Naive thymus-derived CD4-positive, alpha-beta T cell (primary cell): ENCODE measurements around the gene LRRC36. TPM values are rescaled to one million over a fixed set of nuclear protein-coding genes. Genes with fewer than 3 reads are reported as not detected.
"Not testable (repeated sequence)": the region's sequence is repeated elsewhere in the genome, so short reads cannot be mapped to it uniquely, and the experiment has no call there.

Experiments
- ATAC-seq: fragments of 150-1000 bp; cut with Tn5 transposase; 2 replicates; pipeline ENCODE4 v1.10.0; 2021; ENCODE audit warnings: mild to moderate bottlenecking, moderate library complexity
- CTCF ChIA-PET: fragments of 350-600 bp; sonication (Branson Sonifier 250); formaldehyde crosslinking; loops from one replicate; lab custom pipeline; 2021; ENCODE audit warnings: antibody characterized with exemption; lab: Charles Lee
- POLR2A ChIA-PET: fragments of 350-600 bp; sonication (Branson Sonifier 250); formaldehyde crosslinking; loops from one replicate; lab custom pipeline; 2021; ENCODE audit warnings: antibody characterized with exemption, inconsistent platforms; lab: Charles Lee
- DNase-seq, 9 donors: peaks; one replicate each; pipeline versions ENCODE4 v3.0.0 to v3.0.0-alpha.2; 2020 to 2022; ENCODE audit warnings: mixed read lengths in 1 of 9
- H3K27ac ChIP-seq: one replicate; pipeline ENCODE4 v1.7.0; 2013; ENCODE audit warnings: mild to moderate bottlenecking, low read depth, low read length, moderate library complexity
- H3K27me3 ChIP-seq, 2 donors: one replicate each; pipeline ENCODE4 v1.7.0; 2013; ENCODE audit warnings: low read length in 2 of 2, mild to moderate bottlenecking in 2 of 2, moderate library complexity in 2 of 2; ENCODE audit not compliant: control insufficient read depth in 2 of 2, insufficient read depth in 2 of 2
- H3K36me3 ChIP-seq, 3 experiments: 1 replicate in 2 of 3; 2 replicates in 1 of 3; pipeline ENCODE4 v1.7.0; 2013; ENCODE audit warnings: low read length in 3 of 3, mild to moderate bottlenecking in 3 of 3, moderate library complexity in 1 of 3; ENCODE audit not compliant: insufficient read depth in 3 of 3, control insufficient read depth in 2 of 3
- H3K4me1 ChIP-seq, 2 donors: one replicate each; pipeline ENCODE4 v1.7.0; 2013; ENCODE audit warnings: low read length in 2 of 2, mild to moderate bottlenecking in 2 of 2, moderate library complexity in 1 of 2; ENCODE audit not compliant: control insufficient read depth in 2 of 2, insufficient read depth in 2 of 2
- H3K4me3 ChIP-seq: 2 replicates; pipeline ENCODE4 v1.7.0; 2013; ENCODE audit warnings: mild to moderate bottlenecking, low read length
- H3K9me3 ChIP-seq, 3 experiments: 1 replicate in 2 of 3; 2 replicates in 1 of 3; pipeline ENCODE4 v1.7.0; 2013; ENCODE audit warnings: low read length in 3 of 3; ENCODE audit not compliant: control insufficient read depth in 2 of 3
- H3K27ac Mint-ChIP-seq, 9 donors: one replicate each; pipeline ENCODE4 v1.8.0; 2020 to 2022; ENCODE audit warnings: mixed read lengths in 9 of 9, mild to moderate bottlenecking in 8 of 9, moderate library complexity in 5 of 9, inconsistent platforms in 2 of 9
- H3K27me3 Mint-ChIP-seq, 5 donors: one replicate each; pipeline ENCODE4 v1.8.0; 2021 to 2022; ENCODE audit warnings: mixed read lengths in 5 of 5, mild to moderate bottlenecking in 1 of 5
- H3K36me3 Mint-ChIP-seq, 5 donors: one replicate each; pipeline ENCODE4 v1.8.0; 2020 to 2022; ENCODE audit warnings: mixed read lengths in 5 of 5, mild to moderate bottlenecking in 3 of 5, inconsistent platforms in 1 of 5
- H3K4me1 Mint-ChIP-seq, 7 donors: one replicate each; pipeline ENCODE4 v1.8.0; 2020 to 2022; ENCODE audit warnings: mixed read lengths in 7 of 7, mild to moderate bottlenecking in 3 of 7, inconsistent platforms in 1 of 7
- H3K4me3 Mint-ChIP-seq, 10 donors: one replicate each; pipeline ENCODE4 v1.8.0; 2020 to 2022; ENCODE audit warnings: mild to moderate bottlenecking in 10 of 10, mixed read lengths in 10 of 10, moderate library complexity in 6 of 10, inconsistent platforms in 2 of 10
- H3K9me3 Mint-ChIP-seq, 11 donors: one replicate each; pipeline ENCODE4 v1.8.0; 2020 to 2022; ENCODE audit warnings: mixed read lengths in 11 of 11, mild to moderate bottlenecking in 4 of 11, inconsistent platforms in 1 of 11, moderate library complexity in 1 of 11
- intact Hi-C, 2 donors: fragments of 100-400 bp; cut with micrococcal nuclease; formaldehyde crosslinking; loops; one replicate each; pipeline ENCODE4 v1.15.1; 2023
- polyA plus RNA-seq, 2 donors: library from polyadenylated mRNA; unstranded; fragments of 300-500 nt; fragmentation: Illumina TruSeq; gene quantifications; one replicate each; pipeline ENCODE4 v1.2.3, GENCODE V29; 2021
- total RNA-seq, 6 experiments: library from RNA in 5 of 6; stranded (reverse) in 5 of 6; gene quantifications; 1 replicate in 5 of 6; 2 replicates in 1 of 6; pipeline ENCODE4 v1.2.3 and lab custom pipeline; 2021 to 2026

Gene LRRC36
- total and polyA plus RNA-seq, 7 experiments from 2014 or later: 0.50 to 0.56 TPM; not detected in 5

GRCh38 chr16:67413978-67414911 lies 87.6 kb downstream of the LRRC36 start:
- no peak overlapping the region for H3K27ac ChIP-seq
- Mint-ChIP-seq H3K9me3 (peaks cover 0 to 2% (median 0%) of the 10 kb centered on the region in 11 donors), H3K4me3 (peak overlapping the region in 1 of 10 donors; percentile 3), H3K36me3 (no peaks in the 10 kb centered on the region), H3K27ac (no peak overlapping the region), H3K4me1 (peaks cover 5 to 15% (median 10%) of the 10 kb centered on the region in 7 donors), H3K27me3 (peaks cover 24 to 40% (median 28%) of the 10 kb centered on the region in 5 donors)
- CTCF ChIA-PET: interaction anchor here (0.6 kb wide), 1 partner anchor 346 kb away, joined by 3 read pairs; no protein-coding TSS in a partner anchor
- DNase-seq: no peak
- peaks cover 3 to 4% of the 10 kb centered on the region in 2 donors for H3K27me3 ChIP-seq
- H3K4me3 ChIP-seq: no peak overlapping the region
- POLR2A ChIA-PET: no interaction called here
- intact Hi-C loops: no loop called here
- no peak for ATAC-seq
- H3K9me3 ChIP-seq: no peaks in the 10 kb centered on the region
- H3K36me3 ChIP-seq: no peaks in the 10 kb centered on the region
- H3K4me1 ChIP-seq: no peaks in the 10 kb centered on the region

GRCh38 chr16:67415421-67415820 lies 88.8 kb downstream of the LRRC36 start:
- POLR2A ChIA-PET, CTCF ChIA-PET: not testable (repeated sequence)
- intact Hi-C loops: loop anchor here in 1 of 2 donors (5.0 kb wide), 1 partner anchor 138 kb away; the partner anchor contains the start of gene PLEKHG4

GRCh38 chr16:67415872-67416793 lies 89.5 kb downstream of the LRRC36 start, which contains the start of gene ZDHHC1:
Gene ZDHHC1 (minus strand): TSS chr16:67416477. CDS start chr16:67407775, 8,702 bp downstream.
- H3K4me1 Mint-ChIP-seq: peaks cover 5 to 15% (median 10%) of the 10 kb centered on the region in 7 donors
- peaks cover 0 to 2% (median 0%) of the 10 kb centered on the region in 11 donors for H3K9me3 Mint-ChIP-seq
- Histone ChIP-seq H3K27ac (no peak within 1 kb of the TSS), H3K4me3 (peak within 1 kb of the TSS; percentile 30), H3K27me3 (peaks cover 3 to 4% of the 10 kb centered on the region in 2 donors), H3K9me3 (no peaks in the 10 kb centered on the region), H3K4me1 (no peaks in the 10 kb centered on the region), H3K36me3 (no peaks in the 10 kb centered on the region)
- DNase-seq (peak in 5 of 9 donors; percentile 19 to 76 (median 45)), ATAC-seq (peak; percentile 90)
- no peaks in the 10 kb centered on the region for H3K36me3 Mint-ChIP-seq
- H3K4me3 Mint-ChIP-seq: peak within 1 kb of the TSS; percentile 67 to 88 (median 76)
- H3K27me3 Mint-ChIP-seq: peaks cover 22 to 42% (median 34%) of the 10 kb centered on the region in 5 donors
- intact Hi-C loops: loop anchor here (1.0 to 5.0 kb wide), 3 partner anchors 67 to 439 kb away; partner anchors contain the start of gene PLEKHG4 (in 1 of the 2)
- POLR2A ChIA-PET: no interaction called here
- H3K27ac Mint-ChIP-seq: peak within 1 kb of the TSS in 3 of 9 donors; percentile 11 to 82 (median 63)
- CTCF ChIA-PET: interaction anchor here (0.7 kb wide), 1 partner anchor 36 kb away, joined by 3 read pairs; no protein-coding TSS in a partner anchor

More at GRCh38 chr16:67415421-67415820, 88.8 kb downstream of the LRRC36 start:
- not testable (repeated sequence) for H3K9me3 Mint-ChIP-seq, ATAC-seq, H3K36me3 ChIP-seq, H3K27ac ChIP-seq, H3K4me1 ChIP-seq, DNase-seq, H3K27me3 ChIP-seq, H3K9me3 ChIP-seq, H3K36me3 Mint-ChIP-seq
- Mint-ChIP-seq H3K4me3 (peak overlapping the region in 8 of 10 donors; percentile 38 to 80 (median 48)), H3K27me3 (peaks cover 22 to 44% (median 34%) of the 10 kb centered on the region in 5 donors), H3K27ac (peak overlapping the region in 2 of 9 donors; percentile 60 to 63), H3K4me1 (peaks cover 5 to 15% (median 10%) of the 10 kb centered on the region in 7 donors)
- H3K4me3 ChIP-seq: peak overlapping the region; percentile 30

GRCh38 chr16:67417333-67418061 lies 90.9 kb downstream of the LRRC36 start:
- no peaks in the 10 kb centered on the region for H3K36me3 ChIP-seq
- H3K27ac ChIP-seq: no peak overlapping the region
- POLR2A ChIA-PET: interaction anchor here (1.3 kb wide), 1 partner anchor 65 kb away, joined by 3 read pairs; no protein-coding TSS in a partner anchor
- H3K27me3 Mint-ChIP-seq: peaks cover 22 to 38% (median 34%) of the 10 kb centered on the region in 5 donors
- no peaks in the 10 kb centered on the region for H3K4me1 ChIP-seq
- DNase-seq (no peak), ATAC-seq (no peak)
- no peak overlapping the region for H3K4me3 ChIP-seq
- H3K9me3 Mint-ChIP-seq: peaks cover 0 to 2% (median 0%) of the 10 kb centered on the region in 11 donors
- H3K27ac Mint-ChIP-seq: peak overlapping the region in 1 of 9 donors; percentile 33
- intact Hi-C loops: loop anchor here in 1 of 2 donors (5.0 kb wide), 1 partner anchor 140 kb away; the partner anchor contains the start of gene PLEKHG4
- no peaks in the 10 kb centered on the region for H3K36me3 Mint-ChIP-seq
- CTCF ChIA-PET: interaction anchor here (1.0 kb wide), 1 partner anchor 262 kb away, joined by 3 read pairs; no protein-coding TSS in a partner anchor
- H3K9me3 ChIP-seq: no peaks in the 10 kb centered on the region
- peak overlapping the region in 8 of 10 donors; percentile 3 to 88 (median 60) for H3K4me3 Mint-ChIP-seq
- peaks cover 5 to 15% (median 10%) of the 10 kb centered on the region in 7 donors for H3K4me1 Mint-ChIP-seq
- H3K27me3 ChIP-seq: peaks cover 3 to 7% of the 10 kb centered on the region in 2 donors

GRCh38 chr16:67419502-67419901 lies 92.9 kb downstream of the LRRC36 start:
- Histone ChIP-seq H3K36me3 (no peaks in the 10 kb centered on the region), H3K27ac (no peak overlapping the region), H3K9me3 (no peaks in the 10 kb centered on the region), H3K27me3 (peaks cover 3% of the 10 kb centered on the region in 2 donors), H3K4me1 (no peaks in the 10 kb centered on the region), H3K4me3 (no peak overlapping the region)
- intact Hi-C loops: loop anchor here in 1 of 2 donors (5.0 kb wide), 1 partner anchor 142 kb away; the partner anchor contains the start of gene PLEKHG4
- ATAC-seq: no peak
- Mint-ChIP-seq H3K27ac (no peak overlapping the region), H3K9me3 (peaks cover 0 to 2% (median 0%) of the 10 kb centered on the region in 11 donors), H3K36me3 (no peaks in the 10 kb centered on the region), H3K27me3 (peaks cover 22 to 40% (median 32%) of the 10 kb centered on the region in 5 donors), H3K4me3 (no peak overlapping the region), H3K4me1 (peaks cover 5 to 15% (median 10%) of the 10 kb centered on the region in 7 donors)
- ChIA-PET CTCF (no interaction called here), POLR2A (no interaction called here)
- no peak for DNase-seq
